Measurements from ENCODE around the gene TRAPPC12. TPM values are rescaled to one million over a fixed set of nuclear protein-coding genes. Genes with fewer than 3 reads are reported as not detected.

The TRAPPC12 gene
- polyA plus RNA-seq, 1 donor from 2014 or later = 76.2 TPM

DNA sequence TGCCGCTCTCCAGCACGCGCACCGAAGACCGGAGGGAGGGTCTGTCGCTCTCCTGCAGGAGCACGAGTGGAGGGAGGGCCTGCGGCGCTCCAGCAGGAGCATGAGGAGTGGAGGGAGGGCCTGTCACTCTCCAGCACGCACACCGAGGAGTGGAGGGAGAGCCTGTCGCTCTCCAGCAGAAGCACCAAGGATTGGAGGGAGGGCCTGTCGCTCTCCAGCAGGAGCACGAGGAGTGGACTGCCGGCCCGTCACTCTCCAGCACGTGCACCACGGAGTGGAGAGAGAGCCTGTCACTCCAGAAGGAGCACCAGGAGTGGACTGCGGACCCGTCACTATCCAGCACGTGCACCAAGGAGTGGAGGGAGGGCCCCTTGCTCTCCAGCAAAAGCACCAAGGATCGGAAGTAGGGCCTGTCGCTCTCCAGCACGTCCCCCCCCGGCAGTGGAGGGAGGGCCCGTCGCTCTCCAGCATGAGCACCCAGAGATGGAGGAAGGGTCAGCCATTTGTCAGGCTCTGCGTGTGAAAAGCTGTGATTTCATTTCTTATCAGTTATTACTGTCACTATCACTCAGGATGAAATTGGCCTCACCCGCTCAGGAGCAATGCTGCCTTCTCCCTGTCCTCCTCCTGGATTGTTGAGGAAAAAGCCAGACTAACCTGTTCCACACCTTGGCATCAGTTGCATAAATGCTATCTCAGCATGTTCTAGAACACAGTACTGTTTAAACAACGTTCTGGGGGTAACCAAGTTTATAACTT lies 103.9 kb downstream of the TRAPPC12 start:
- no peak overlapping the region for H3K4me2 ChIP-seq (ENCODE audit: low read length)
- H3K36me3 ChIP-seq (ENCODE audit: insufficient read depth, low read length) = no peaks in the 10 kb centered on the region

DNA sequence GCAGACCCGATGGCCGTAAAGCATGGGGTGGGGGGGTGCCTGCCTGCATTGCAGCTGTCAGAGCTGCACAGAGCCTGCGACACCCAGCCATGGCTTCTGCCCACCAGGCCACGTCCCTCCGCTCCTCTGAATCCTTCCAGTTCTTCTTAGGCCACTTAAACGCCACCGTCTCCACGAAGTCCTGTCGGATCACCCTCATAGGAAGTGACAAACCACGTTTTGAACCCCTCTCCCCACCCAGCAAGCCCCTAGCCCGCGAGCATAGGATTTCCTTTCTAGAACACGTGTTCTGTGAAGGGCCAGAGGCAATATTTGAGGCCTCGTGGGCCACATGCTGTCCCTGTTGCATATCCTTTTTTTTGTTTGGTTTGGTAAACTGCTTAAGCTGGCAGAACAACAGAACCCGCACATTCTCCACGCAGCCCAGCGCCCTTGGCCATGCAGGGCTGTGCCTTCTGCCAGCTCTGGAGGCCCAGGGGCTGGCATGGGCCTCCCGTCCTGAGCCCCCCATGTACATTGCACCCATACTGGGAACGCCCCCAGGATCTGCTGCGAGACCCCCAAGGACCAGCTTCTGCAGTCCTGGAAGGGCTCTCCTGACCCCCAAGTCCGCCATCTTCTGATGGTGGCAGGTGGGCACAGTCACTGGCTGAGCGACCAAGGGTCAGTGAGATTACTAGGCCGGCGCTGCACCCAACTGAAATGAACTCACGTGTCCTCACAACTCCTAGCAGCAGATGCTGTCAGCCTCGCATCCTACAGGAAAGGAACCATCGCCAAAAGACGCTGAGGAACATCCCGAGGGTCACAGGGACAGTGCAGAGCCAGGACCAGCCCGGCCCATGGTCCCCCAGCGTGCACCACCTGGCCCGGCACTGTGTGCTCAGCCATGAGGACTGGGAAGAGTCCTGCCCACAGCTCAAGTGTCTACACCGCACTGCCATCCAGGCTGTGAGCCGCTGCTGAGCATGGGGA lies 104.8 kb downstream of the TRAPPC12 start:
- Histone ChIP-seq H3K4me3 (ENCODE audit: low read length) (no peak overlapping the region), H3K27me3 (ENCODE audit: insufficient read depth, low read depth, low read length) (no peaks in the 10 kb centered on the region), H3F3A (ENCODE audit: insufficient read depth, low read length, poor library complexity, severe bottlenecking) (no peaks in the 10 kb centered on the region), H4K20me1 (ENCODE audit: insufficient read depth) (no peaks in the 10 kb centered on the region), H2AFZ (ENCODE audit: low read depth, low read length) (no peak overlapping the region), H3K9me2 (ENCODE audit: insufficient read depth, low read length) (no peaks in the 10 kb centered on the region), H3K4me2 (ENCODE audit: low read length) (no peak overlapping the region), H3K79me2 (replicated peaks; ENCODE audit: insufficient read depth, low read length) (no peaks in the 10 kb centered on the region), H3K9me3 (ENCODE audit: low read length) (no peaks in the 10 kb centered on the region), H3K27ac (ENCODE audit: low read length) (no peak overlapping the region), H3K36me3 (ENCODE audit: insufficient read depth, low read length) (no peaks in the 10 kb centered on the region), H3K9ac (ENCODE audit: low read length) (no peak overlapping the region)
- no peak for TF ChIP-seq MXI1 (conservative IDR thresholded peaks at IDR 0.05; ENCODE audit: poor library complexity, severe bottlenecking)
- TF ChIP-seq RAD21 (conservative IDR thresholded peaks at IDR 0.05) = no peak

More for the DNA sequence above, 103.9 kb downstream of the TRAPPC12 start:
- Histone ChIP-seq H3K27me3 (ENCODE audit: insufficient read depth, low read depth, low read length) (no peaks in the 10 kb centered on the region), H3K9ac (ENCODE audit: low read length) (no peak overlapping the region), H3K79me2 (replicated peaks; ENCODE audit: insufficient read depth, low read length) (no peaks in the 10 kb centered on the region), H3K4me3 (ENCODE audit: low read length) (no peak overlapping the region), H2AFZ (ENCODE audit: low read depth, low read length) (no peak overlapping the region), H3F3A (ENCODE audit: insufficient read depth, low read length, poor library complexity, severe bottlenecking) (no peaks in the 10 kb centered on the region), H4K20me1 (ENCODE audit: insufficient read depth) (no peaks in the 10 kb centered on the region), H3K9me3 (ENCODE audit: low read length) (no peaks in the 10 kb centered on the region), H3K27ac (ENCODE audit: low read length) (no peak overlapping the region), H3K9me2 (ENCODE audit: insufficient read depth, low read length) (no peaks in the 10 kb centered on the region)
- TF ChIP-seq MXI1 (conservative IDR thresholded peaks at IDR 0.05; ENCODE audit: poor library complexity, severe bottlenecking) (no peak), TAF1 (IDR thresholded peaks at IDR 0.05; ENCODE audit: low read depth) (no peak), RAD21 (conservative IDR thresholded peaks at IDR 0.05) (no peak), EP300 (conservative IDR thresholded peaks at IDR 0.05; ENCODE audit: poor library complexity, severe bottlenecking) (no peak), POLR2AphosphoS5 (IDR thresholded peaks at IDR 0.05) (no peak), EZH2 (IDR thresholded peaks at IDR 0.05; ENCODE audit: borderline replicate concordance, insufficient read depth, low read length, poor library complexity, severe bottlenecking) (no peak), SMC3 (conservative IDR thresholded peaks at IDR 0.05; ENCODE audit: poor library complexity) (no peak)
- TF ChIP-seq, protein P1, sequence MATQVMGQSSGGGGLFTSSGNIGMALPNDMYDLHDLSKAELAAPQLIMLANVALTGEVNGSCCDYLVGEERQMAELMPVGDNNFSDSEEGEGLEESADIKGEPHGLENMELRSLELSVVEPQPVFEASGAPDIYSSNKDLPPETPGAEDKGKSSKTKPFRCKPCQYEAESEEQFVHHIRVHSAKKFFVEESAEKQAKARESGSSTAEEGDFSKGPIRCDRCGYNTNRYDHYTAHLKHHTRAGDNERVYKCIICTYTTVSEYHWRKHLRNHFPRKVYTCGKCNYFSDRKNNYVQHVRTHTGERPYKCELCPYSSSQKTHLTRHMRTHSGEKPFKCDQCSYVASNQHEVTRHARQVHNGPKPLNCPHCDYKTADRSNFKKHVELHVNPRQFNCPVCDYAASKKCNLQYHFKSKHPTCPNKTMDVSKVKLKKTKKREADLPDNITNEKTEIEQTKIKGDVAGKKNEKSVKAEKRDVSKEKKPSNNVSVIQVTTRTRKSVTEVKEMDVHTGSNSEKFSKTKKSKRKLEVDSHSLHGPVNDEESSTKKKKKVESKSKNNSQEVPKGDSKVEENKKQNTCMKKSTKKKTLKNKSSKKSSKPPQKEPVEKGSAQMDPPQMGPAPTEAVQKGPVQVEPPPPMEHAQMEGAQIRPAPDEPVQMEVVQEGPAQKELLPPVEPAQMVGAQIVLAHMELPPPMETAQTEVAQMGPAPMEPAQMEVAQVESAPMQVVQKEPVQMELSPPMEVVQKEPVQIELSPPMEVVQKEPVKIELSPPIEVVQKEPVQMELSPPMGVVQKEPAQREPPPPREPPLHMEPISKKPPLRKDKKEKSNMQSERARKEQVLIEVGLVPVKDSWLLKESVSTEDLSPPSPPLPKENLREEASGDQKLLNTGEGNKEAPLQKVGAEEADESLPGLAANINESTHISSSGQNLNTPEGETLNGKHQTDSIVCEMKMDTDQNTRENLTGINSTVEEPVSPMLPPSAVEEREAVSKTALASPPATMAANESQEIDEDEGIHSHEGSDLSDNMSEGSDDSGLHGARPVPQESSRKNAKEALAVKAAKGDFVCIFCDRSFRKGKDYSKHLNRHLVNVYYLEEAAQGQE (IDR thresholded peaks at IDR 0.05; ENCODE audit: borderline replicate concordance) = no peak
- TF ChIP-seq, protein P2, sequence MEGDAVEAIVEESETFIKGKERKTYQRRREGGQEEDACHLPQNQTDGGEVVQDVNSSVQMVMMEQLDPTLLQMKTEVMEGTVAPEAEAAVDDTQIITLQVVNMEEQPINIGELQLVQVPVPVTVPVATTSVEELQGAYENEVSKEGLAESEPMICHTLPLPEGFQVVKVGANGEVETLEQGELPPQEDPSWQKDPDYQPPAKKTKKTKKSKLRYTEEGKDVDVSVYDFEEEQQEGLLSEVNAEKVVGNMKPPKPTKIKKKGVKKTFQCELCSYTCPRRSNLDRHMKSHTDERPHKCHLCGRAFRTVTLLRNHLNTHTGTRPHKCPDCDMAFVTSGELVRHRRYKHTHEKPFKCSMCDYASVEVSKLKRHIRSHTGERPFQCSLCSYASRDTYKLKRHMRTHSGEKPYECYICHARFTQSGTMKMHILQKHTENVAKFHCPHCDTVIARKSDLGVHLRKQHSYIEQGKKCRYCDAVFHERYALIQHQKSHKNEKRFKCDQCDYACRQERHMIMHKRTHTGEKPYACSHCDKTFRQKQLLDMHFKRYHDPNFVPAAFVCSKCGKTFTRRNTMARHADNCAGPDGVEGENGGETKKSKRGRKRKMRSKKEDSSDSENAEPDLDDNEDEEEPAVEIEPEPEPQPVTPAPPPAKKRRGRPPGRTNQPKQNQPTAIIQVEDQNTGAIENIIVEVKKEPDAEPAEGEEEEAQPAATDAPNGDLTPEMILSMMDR (IDR thresholded peaks at IDR 0.05; ENCODE audit: poor library complexity, severe bottlenecking) = no peak
